Right ventricle myocardium inferior (tissue), 1 donor: ENCODE data around the gene PAH. TPM values are rescaled to one million over a fixed set of nuclear protein-coding genes. Genes with fewer than 3 reads are reported as not detected.

Experiments used
- ATAC-seq: fragments of 200-7000 bp; cut with Tn5 transposase; one replicate; pipeline ENCODE4 v1.9.1; 2020; ENCODE audit warnings: mild to moderate bottlenecking, moderate library complexity
- DNase-seq: peaks from one replicate; pipeline ENCODE4 v3.0.0; 2021; ENCODE audit errors: missing footprints
- intact Hi-C: fragments of 100-400 bp; cut with DNase I; formaldehyde crosslinking; loops from one replicate; pipeline ENCODE4 v1.11.0; 2022
- total RNA-seq: library from RNA; stranded (reverse); fragmentation: NEBNext Ultra II Directional; extraction: Animal tissue kit (Norgen Biotek cat#: 25700); gene quantifications from one replicate; pipeline ENCODE4 v1.2.1, GENCODE V29; 2021
- donor health status: DM: no; HTN: yes; CAD: no; lungs with severe emphysema.

Gene PAH
- total RNA-seq, 1 donor from 2014 or later: not detected

DNA sequence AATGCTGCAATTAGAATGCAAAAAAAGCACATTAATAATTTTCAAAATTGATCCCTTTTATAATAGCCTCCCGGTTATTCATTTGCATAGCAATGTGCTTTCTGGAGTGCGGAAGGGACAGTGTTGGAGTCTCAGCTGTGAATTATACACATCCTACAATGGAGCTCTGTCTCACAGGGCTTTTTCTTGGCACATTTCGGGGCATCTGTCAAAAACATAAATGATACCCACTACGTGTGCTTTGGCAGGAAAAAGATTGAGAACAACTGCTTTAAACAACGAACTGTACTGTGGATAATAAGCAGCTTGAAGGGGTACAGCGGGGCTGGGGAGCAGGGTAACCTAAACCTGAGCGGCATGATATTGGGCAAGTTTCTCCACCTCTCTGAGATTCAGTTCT, 123.1 kb downstream of the PAH start:
- DNase-seq (no peak), ATAC-seq (no peak)
- intact Hi-C loops: no loop called here

Other genes starting within 250 kb of the PAH start
- not detected for gene ASCL1, start 40.4 kb upstream of the PAH start, total RNA-seq